GM19463 (cell line): ENCODE data around the gene UGT1A1.

Source experiments
- ATAC-seq: cut with Tn5 transposase; IDR thresholded peaks from one replicate; pipeline ENCODE4 v1.9.1; 2021; ENCODE audit warnings: mild to moderate bottlenecking, moderate library complexity; ENCODE audit not compliant: unreplicated experiment

The UGT1A1 gene

GRCh38 chr2:233794128-233794658 is 34.1 kb downstream of the UGT1A1 start:
- no peak for ATAC-seq

GRCh38 chr2:233795735-233796171 is 35.7 kb downstream of the UGT1A1 start:
- ATAC-seq: no peak

- no peak for ATAC-seq
Measured at GRCh38 chr2:233796254-233796653, 36.2 kb downstream of the UGT1A1 start.

GRCh38 chr2:233798335-233799086 is 38.4 kb downstream of the UGT1A1 start:
- no peak for ATAC-seq

- ATAC-seq: no peak
Measured at GRCh38 chr2:233799087-233799665, 39.1 kb downstream of the UGT1A1 start.

GRCh38 chr2:233799716-233800115 is 39.6 kb downstream of the UGT1A1 start:
- ATAC-seq: no peak

- no peak for ATAC-seq
Measured at GRCh38 chr2:233800208-233800607, 40.1 kb downstream of the UGT1A1 start.

- ATAC-seq: no peak
Measured at GRCh38 chr2:233801357-233802131, 41.5 kb downstream of the UGT1A1 start.

GRCh38 chr2:233802132-233802815 is 42.2 kb downstream of the UGT1A1 start:
- ATAC-seq: no peak

- ATAC-seq: no peak
Measured at GRCh38 chr2:233803292-233803911, 43.3 kb downstream of the UGT1A1 start.

- ATAC-seq: no peak
Measured at GRCh38 chr2:233803994-233804393, 43.9 kb downstream of the UGT1A1 start.

GRCh38 chr2:233807215-233807865 is 47.3 kb downstream of the UGT1A1 start:
- no peak for ATAC-seq

GRCh38 chr2:233807966-233808935 is 48.2 kb downstream of the UGT1A1 start:
- no peak for ATAC-seq

GRCh38 chr2:233810385-233810784 is 50.3 kb downstream of the UGT1A1 start:
- ATAC-seq: no peak

GRCh38 chr2:233811087-233811486 is 51.0 kb downstream of the UGT1A1 start:
- ATAC-seq: no peak

GRCh38 chr2:233811732-233812131 is 51.7 kb downstream of the UGT1A1 start:
- no peak for ATAC-seq

- no peak for ATAC-seq
Measured at GRCh38 chr2:233813236-233814055, 53.4 kb downstream of the UGT1A1 start.
